Retinal pigment epithelial cell (primary cell): ENCODE measurements around the gene NTN1.

ENCODE experiments used
- DNase-seq: peaks from one replicate; pipeline ENCODE4 v3.0.0-alpha.2; 2010; ENCODE audit warnings: low read depth
- H3K4me3 ChIP-seq: 2 replicates; pipeline ENCODE4 v1.5.1; 2011; ENCODE audit warnings: mild to moderate bottlenecking, low read length, control low read depth, moderate library complexity
- TF ChIP-seq, protein P1 (sequence below): conservative IDR thresholded peaks from 2 replicates; pipeline ENCODE4 v1.5.1; 2011; ENCODE audit warnings: low read depth, low read length, control low read depth, inconsistent platforms

The NTN1 gene

DNA sequence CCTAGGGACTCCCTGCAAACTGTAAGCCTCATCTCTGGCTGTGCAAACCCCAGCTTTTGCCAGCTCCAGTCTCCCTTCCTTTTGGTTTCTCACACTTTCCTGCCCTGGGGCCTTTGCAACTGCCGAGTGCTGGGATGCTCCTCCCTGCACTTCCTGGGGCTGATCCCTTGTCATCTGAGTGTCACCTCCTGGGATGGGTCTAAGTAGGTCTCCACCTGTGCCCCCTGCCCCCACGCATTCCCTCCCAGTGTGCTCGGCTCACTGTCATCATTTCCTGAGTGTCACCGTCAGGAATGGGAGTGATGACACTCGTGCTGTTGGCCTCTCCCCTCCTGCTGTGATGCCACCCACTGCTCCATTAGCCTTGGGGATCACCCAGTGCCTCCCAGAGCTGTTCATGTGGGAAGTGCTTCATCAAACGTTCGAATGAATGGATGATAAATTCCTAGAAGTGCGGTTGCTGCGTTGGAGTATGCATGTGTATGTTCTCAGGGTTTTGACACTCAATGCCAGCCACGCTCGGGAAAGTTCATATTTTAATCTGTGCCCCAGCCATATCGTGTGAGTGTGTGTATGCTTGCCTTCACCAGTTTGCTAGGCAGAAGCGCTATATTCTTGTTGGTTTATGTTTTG is 189.9 kb downstream of the NTN1 start:
- DNase-seq: no peak
- TF ChIP-seq, protein P1, sequence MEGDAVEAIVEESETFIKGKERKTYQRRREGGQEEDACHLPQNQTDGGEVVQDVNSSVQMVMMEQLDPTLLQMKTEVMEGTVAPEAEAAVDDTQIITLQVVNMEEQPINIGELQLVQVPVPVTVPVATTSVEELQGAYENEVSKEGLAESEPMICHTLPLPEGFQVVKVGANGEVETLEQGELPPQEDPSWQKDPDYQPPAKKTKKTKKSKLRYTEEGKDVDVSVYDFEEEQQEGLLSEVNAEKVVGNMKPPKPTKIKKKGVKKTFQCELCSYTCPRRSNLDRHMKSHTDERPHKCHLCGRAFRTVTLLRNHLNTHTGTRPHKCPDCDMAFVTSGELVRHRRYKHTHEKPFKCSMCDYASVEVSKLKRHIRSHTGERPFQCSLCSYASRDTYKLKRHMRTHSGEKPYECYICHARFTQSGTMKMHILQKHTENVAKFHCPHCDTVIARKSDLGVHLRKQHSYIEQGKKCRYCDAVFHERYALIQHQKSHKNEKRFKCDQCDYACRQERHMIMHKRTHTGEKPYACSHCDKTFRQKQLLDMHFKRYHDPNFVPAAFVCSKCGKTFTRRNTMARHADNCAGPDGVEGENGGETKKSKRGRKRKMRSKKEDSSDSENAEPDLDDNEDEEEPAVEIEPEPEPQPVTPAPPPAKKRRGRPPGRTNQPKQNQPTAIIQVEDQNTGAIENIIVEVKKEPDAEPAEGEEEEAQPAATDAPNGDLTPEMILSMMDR: no peak
- H3K4me3 ChIP-seq: no peak overlapping the region

DNA sequence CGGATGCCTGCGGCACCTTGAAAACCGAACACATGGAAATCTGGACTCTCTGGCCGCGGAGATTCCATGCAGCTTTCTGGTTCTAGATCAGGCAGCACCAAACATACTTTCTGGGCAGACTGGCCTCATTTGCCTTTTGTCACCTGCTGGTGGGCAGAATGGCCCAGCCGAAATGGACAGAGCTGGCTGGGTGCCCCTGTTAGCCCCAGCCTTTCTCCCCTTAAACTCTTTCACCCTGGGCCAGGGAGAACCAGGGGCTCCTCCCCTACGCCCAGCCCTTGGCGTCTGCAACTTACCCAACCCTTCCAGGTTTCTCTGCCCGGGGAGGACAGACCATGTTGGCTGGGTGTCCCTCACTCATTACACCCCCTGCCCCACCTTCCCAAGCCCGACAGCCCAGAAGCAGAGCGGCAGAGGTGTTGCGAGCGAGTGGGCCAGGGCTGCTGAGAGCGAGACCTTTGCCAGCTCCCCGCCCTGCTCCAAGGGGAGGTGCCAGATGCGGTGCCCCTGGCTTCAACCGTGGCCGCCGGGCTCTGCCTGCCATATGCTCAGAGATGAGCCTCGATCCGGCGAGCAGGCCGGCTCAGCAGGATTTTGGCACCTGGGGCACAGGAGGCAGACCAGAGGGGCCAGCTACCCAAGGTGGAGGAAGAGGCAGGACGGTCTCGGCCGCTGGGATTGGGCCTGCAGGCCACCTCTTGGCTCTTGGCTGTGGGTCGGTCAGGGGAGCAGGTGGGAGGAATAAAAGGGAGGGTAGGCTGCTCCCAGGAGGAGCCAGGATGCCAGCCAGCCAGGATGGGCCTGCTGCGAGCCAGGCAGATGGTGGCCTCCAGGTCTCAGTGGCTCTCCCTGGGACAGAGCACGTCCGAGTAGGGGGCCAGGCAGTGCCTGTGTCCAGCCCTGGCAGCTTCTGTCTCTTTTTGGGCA is 191.3 kb downstream of the NTN1 start:
- no peak overlapping the region for H3K4me3 ChIP-seq
- TF ChIP-seq, protein P1: no peak
- no peak for DNase-seq

- TF ChIP-seq, protein P1: no peak
- no peak for DNase-seq
Observed at GRCh38 chr17:9213303-9213640, 192.0 kb downstream of the NTN1 start.

GRCh38 chr17:9215465-9215864 is 194.2 kb downstream of the NTN1 start:
- no peak for DNase-seq
- H3K4me3 ChIP-seq: no peak overlapping the region
- TF ChIP-seq, protein P1: no peak

More at GRCh38 chr17:9213303-9213640, 192.0 kb downstream of the NTN1 start:
- H3K4me3 ChIP-seq: no peak overlapping the region

- H3K4me3 ChIP-seq: no peak overlapping the region
- TF ChIP-seq, protein P1: no peak
- DNase-seq: no peak
Observed at GRCh38 chr17:9217151-9218056, 196.1 kb downstream of the NTN1 start.

DNA sequence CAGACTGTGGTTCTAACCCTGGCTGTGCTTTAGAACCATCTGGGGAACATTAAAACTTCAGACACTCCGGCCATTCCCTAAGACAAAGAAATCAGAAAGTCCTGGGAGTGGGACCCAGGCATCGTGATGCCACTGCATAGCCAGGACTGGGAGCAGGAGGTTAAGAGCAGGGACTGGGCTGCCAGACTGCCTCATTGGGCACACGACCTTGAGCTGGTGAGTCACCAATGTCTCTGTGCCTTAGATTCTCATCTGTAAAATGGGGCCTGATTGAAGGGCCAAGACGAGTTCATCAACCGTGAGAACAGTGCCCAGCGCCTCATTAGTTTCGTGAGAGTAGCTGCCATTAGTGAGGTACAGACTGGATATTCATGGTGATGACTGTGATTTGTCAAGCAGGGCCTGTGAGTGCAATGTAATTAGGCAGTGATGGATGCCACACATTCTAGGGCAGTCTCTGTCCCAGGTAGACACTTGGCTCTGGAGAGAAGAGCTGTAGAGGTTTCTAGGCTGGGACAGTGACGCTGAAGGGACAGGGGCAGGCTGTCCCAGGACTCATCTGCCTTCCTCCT is 196.8 kb downstream of the NTN1 start:
- no peak overlapping the region for H3K4me3 ChIP-seq
- DNase-seq: no peak
- TF ChIP-seq, protein P1: no peak
